ENCODE results near the gene C11orf54.

C11orf54 gene

DNA sequence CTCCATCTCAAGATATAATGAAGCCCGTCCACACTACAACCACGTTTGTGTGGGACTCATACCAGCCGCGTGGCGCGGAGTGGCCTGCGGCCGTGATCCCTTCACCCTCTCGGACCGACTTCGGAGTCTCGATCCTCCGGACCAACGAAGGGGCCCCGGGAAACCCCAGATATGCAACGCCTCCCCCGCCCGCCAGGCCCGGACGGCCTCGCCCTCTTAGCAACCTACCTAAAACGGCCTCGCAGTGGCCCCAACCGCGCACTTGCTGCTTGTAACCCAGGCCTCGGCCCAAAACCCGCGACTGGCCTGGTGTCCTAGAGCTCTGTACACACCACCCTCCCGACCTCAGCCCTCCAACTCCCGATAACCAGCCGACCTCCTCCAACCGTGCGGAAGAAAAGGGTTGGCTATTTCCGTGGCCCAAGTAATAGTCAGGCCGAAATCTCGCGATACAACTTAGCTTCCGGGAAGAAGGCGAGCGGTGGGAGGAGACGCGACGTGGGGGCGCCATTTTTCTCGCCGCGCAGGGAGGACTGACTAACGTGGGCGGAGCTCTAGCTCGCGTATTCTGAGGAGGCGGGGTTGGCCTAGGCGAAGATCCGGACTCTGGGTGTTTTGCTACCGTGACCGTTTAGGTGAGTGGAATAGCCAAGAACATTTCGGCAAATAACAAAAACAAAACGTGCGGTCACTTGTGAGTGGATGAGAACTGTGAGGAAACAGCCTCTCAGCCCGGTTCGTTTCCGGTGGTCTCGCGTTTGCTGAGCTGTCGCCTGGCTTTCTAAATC is at the start of gene C11orf54, which contains the start of gene TAF1D:
TSS of gene C11orf54 (plus strand) at position 579 of the 788 bp plus-strand sequence. CDS start 5,722 bp downstream, outside the sequence.
TSS of gene TAF1D (minus strand) at position 402 of the 788 bp plus-strand sequence. CDS start 2,191 bp downstream, outside the sequence.
- DNase-seq, result peak; percentile 96

DNA sequence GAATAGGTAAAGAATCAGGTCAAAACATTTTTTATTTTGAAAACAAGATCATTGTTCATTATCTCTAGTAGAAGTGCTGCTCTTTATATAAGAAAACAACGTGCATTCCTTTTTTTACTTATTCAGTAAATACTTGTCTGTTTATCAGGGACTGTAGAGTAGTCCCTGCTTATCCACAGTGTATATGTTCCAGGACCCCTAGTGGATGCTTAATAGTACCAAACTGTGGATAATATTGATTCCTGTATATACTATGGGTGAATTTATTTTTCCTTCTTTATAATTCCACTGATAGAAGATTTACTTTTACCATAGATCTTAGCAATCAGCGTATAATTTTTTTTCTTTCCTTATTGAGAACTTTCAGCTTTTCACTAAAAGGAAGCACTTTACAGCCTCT is 47.4 kb upstream of the C11orf54 start:
- no peak for DNase-seq

DNA sequence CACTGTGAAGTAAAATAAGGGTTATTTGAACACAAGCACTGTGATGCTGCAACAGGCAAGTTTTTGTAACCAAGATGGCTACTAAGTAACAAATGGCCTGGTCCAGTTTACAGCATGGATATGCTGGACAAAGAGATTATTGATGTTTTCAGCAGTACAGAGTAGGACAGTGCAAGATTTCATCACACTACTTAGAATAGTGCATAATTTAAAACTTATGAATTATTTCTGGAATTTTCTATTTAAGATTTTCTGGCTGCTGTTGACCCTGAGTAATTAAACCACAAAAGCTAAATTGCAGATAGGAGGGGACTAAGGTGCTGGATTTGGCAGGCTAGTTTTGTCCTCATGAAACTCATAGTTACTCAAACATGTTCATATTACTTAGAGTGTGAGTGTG is 46.9 kb upstream of the C11orf54 start:
- no peak for DNase-seq

DNA sequence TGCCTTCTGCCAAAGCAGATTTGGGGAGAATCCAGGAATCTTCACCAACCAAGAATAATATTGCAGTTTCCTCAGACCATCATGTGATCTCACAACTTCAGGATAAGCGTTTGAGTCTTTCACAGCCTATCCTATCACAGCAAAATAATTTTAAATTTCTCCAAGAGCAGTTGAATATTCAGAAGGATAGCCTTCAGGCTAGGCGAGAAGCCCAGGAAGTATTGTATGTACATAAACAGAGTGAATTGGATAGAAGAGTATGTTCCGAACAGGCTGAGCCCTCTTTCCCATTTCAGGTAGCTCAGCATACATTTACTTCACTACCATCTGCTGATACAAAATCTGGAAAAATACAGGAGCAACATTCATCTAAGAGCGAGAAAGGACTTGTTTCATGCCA is 43.9 kb upstream of the C11orf54 start:
- DNase-seq, result no peak

DNA sequence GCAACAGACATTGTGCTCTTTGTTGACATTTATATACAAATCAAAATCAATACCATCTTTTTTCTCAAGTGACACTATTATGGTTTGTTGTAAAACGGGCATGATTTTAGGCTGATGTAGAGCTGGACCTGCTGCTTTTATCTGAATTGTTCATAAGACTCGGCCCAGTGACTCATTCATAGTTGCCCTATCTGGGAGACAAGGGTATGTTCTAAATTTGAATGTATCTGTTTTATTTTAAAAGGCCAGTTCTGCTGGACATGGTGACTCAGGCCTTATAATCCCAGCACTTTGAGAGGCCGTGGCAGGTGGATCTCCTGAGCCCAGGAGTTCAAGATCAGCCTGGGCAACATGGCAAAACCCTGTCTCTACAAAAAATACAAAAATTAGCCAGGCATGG is 40.6 kb upstream of the C11orf54 start:
- no peak for DNase-seq

DNA sequence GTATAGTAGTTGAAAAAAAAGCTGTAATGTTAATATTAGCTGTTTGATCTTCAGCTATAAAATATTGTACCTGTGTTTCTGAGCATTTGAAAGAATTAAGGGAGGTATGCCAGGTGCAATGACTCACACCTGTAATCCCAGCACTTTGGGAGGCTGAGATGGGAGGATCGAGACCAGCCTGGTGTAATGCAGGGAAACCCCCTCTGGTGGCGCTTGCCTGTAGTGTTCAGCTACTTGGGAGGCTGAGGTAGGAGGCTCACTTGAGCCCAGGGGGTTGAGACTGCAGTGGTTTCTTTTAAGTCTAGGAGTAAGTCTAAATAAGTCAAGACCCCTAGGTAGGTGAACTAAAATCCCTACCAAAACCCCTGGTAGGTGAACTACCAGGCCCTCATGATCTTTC is 37.2 kb upstream of the C11orf54 start:
- no peak for DNase-seq

DNA sequence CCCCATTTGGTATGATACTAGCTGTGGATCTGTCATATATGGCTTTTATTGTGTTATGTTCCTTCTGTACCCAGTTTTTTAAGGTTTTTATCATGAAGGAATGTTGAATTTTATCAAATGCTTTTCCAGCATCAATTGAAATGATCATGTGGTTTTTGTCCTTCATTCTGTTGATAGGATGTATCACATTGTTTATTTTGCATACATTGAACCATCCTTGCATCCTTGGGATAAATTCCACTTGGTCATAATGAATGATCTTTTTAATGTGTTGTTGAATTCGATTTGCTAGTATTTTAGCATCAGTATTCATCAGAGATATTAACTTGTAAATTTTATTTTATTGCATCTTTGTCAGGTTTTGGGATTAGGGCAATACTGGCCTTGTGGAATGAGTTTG is 31.2 kb upstream of the C11orf54 start:
- DNase-seq, result no peak

DNA sequence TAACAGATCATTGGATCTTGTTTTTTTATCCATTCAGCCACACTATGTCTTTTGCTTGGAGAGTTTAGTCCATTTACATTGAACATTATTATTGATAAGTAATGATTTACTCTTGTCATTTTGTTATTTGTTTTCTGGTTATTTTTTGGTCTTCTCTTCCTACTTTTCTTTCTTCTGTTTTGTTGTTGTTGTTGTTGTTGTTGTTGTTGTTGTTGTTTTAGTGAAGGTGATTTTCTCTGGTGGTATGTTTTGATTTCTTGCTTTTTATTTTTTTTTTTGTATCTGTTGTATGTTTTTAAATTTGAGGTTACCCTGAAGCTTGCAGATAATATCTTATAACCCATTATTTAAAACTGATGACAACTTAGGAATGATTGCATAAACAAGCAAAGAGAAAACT is 28.8 kb upstream of the C11orf54 start:
- no peak for DNase-seq

DNA sequence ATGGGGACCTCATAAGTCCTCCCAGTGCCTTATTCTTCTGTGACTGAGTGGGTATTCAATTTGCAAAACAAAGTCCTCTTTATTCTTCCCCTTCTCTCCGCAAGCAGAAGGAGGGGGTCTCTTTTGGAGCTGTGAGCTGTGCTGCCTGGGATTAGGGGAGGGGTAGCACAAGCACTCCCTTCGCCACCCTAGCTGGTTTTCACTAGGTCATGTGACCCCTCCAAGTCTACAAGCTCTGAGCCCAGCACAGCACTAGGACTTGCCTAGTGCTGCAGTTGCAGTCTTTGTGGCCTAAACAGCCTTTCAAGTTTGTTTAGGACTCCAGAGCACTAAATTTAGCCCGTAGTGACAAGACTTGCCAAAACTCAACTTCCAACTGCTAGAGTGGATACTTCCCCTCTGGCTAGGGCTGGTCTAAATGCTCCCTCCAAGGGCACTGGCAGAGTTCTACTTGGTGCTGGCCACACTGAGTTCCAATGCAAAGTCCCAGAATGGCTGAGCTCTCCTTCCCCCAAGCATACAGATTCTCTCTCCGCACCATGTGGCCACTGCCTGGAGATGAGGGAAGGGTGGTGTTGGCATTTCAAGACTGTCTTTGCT is 25.6 kb upstream of the C11orf54 start:
- DNase-seq, result no peak

DNA sequence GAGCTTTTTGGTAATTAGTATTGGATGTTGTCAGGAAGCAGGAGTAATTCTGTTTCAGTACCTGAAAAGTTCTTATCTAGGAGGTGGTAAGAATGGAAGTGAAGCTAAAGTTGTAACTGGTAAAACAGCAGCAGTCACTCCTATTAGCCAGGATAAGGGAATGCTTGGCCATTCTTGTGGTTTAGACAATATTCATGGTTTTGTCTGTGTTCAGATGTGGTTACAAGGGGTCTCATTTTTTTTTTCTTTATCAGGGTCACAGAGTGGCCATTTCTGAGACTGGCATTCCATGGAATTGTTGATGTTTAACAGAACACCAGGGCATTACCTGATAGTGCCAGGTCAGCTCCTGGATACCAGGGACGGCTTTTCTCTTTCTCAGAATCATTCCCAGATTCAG is 24.0 kb upstream of the C11orf54 start:
- DNase-seq, result no peak

DNA sequence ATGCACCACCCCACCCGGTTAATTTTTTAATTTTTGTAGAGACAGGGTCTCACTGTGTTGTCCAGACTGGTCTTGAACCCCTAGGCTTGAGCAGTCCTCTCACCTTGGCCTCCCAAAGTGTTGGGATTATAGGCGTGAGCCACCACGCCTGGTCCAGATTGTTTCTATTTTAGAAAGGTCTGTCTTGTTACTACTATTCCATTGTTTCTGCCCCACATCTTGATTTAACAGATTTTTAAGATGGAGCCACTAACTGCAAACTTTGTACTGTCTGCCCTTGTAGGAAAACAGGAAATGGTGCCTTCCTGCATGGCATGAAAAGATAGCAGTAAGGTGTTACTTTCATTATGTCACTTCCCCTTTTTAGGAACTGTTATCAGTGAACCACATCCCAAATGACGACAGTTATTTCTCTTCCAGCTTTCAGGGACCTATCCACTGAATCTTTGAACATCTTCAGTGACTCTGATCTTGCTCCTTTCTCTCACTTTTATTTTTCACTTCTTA is 23.4 kb upstream of the C11orf54 start:
- no peak for DNase-seq

DNA sequence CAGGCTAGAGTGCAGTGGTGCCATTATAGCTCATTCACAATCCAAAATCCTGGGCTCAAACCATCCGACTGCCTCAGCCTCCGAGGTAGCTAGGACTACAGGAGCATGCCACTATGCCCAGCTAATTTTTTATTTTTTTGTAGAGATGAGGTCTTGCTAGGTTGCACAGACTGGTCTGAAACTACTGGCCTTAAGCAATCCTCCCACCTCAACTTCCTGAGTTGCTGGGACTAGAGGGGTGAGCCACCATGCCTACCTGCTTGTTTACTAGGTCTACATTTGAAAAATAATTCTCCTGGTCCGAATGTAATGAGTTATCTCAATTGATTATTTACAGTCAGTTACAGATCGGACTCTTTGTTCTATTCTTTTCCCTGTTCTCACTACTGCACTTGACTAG is 22.2 kb upstream of the C11orf54 start:
- DNase-seq, result no peak

DNA sequence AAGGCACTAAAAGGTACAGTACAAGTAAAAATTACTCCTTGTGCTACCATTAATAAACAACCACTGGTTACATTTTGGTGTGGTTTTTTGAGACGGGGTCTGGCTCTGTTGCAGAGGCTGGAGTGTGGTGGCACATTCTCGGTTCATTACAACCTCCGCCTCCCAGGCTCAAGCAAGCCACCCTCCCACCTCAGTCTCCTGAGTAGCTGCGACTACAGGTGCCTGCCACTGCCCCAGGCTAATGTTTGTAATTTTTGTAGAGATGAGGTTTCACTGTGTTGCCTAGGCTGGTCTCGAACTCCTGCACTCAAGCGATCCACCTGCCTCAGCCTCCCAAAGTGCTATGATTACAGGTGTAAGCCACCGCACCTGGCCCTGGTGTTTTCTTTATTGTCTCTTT is 20.9 kb upstream of the C11orf54 start:
- DNase-seq, result no peak

DNA sequence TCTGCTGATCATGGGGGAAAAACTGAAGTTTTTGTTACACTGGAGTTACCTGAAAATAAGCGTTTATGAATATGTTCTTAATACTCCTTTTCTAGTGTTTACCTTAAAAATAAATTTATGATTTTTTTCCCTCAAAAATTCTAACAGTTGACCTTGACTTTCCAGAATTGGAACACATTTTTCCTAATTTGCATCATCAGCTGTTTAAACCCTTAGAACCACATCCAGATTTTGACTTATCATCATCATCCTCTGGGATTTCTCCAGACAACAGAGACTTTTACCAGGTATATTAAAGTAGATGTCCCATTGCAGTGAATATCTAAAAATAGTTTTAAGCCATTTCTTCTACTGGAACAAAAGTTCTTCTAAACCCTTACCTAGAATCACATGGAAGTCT is 17.4 kb upstream of the C11orf54 start:
- DNase-seq, result no peak

DNA sequence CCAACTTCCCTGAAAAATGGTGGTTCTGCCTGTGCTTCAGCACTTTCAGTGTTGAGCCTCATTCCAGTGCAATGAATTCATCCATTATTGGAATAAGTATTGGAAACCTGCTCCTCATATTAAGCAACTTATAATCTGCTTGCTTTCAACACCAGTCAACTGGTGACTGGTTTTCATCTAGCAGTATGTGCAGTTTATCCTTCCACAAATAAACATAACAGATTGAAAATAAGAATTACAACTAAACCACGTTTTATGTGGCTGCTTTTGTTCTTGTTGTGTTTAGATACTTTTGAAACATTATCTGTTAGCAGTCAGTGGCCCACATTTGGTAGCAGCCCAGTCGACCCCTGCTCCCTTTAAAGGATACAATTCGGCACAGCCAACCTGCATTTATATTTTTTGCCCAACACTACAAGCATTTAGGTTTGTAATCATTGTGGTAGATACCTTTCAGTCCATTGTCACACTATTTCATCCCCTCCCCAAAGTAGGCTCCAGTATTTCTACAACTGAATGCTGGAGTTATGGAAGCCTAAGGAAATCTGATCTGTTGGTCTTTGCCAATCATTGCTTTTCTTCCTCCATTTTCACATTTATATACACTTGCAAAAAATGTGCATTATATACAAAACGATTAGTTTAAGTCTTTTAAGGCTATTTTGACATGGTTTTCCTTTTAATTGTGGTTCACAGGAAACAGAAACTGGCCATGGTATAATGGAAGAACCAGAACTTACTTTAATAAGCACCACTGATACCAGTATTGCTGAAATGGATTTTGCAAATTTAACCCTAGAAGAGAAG is 13.3 kb upstream of the C11orf54 start:
- no peak for DNase-seq

DNA sequence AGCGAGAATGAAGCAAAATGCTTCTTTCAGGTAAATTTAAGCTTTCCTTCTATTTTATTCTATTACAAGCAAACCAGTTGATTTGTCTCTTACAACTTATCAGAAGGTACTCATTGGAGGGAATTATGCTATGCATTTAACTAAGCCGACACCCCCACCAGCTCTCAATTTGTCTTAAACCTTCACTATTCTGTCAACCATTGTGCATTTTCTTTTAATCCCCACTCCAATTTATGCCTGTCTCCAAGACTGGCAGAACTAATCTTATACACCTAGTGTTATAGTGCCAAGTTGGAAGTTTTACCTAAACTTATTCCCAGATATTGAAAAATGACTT is 12.7 kb upstream of the C11orf54 start:
- DNase-seq, result no peak

DNA sequence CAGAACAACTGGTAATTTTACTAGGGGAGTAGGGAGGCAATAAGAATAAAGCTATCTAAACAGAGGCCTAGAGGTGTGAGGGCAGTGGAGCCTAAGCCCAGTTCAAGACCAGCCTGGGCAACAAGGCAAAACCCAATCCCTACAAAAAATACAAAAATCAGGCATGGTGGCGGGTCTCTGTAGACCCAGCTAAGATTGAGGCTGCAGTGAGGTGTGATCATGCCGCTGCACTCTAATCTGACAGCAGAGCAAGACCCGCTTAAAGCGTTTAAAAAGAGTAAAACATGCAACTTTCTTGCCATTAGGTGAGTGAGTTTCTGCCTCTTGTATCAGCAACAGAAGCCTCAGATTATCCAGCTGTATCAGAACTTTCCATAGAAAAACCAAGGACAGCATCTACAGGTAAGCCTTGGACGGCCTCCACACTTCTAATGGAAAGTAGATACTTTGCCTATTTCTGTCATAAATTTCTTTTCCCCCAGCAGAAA is 12.3 kb upstream of the C11orf54 start:
- no peak for DNase-seq

DNA sequence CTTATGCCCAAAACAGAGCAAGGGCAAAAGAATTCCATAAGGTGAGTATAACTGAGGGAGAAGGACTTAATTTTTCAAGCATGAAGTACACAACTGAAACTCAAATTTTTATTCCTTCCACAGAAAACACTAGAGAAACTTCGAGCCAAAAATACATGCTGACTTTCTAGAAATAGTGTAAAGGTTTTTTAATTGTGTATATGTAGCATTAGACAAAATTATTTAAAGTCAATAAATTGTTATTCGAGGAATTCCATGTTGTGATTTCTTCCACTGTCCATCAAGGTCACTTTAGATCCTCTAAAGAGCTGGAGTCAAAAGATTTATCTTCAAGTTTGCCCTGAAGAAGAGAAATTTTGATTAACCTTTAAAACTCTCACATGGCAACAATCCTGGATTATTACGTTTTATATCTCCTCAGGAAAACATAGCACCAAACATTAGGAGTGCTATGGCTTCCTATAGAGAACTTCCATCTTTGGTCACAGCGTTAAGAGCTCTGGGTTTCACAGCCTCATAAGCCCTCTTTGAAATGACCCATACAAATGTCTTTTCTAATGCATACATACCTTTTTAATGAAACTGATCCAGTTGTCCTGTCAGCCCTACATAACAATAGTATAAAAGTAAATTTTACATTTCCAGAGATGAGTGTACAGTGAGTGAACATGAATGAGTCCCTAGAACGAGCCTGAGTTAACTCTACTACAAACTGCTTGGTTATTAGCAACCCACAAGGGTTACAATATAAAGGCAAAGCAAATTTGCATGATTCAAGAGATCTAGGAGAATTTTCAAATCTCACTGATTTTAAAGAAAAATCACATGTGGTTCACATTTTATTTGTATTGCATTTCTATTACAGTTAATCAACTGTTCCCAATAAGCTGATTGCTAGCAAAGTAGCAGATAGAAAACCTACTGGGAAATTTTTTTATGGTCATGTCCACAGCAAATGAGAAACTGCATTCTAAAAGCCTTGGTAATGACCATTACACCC is 11.1 kb upstream of the C11orf54 start:
- DNase-seq, result no peak

DNA sequence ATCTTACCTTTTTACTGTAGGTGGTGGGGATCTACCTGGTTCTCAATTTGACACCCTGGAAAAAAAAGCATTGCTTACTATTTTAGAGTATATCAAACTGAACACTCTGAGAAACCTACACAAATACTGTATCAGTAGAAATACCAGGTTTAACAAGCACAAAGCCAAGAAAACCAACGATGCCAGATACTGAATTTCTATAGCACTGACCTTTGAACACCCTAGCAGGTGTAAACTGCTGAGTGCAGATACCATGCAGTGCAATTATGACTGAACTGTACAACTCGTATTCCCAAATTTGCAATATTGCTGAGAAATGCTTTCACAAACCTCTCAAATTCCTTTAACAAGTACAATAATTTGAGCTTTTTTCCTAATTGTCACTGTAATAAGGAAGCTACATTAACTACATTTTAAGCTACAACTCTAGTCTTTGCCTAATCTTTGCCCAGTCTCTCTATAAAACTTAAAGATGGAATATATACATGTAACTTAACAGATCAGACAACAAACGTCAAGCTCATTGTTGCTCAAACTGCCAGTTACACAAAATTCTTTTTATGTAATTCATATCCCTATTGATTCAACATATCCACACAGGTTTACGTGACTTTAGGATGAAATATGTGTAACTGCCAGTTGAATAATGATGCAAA is 9.1 kb upstream of the C11orf54 start:
- no peak for DNase-seq

DNA sequence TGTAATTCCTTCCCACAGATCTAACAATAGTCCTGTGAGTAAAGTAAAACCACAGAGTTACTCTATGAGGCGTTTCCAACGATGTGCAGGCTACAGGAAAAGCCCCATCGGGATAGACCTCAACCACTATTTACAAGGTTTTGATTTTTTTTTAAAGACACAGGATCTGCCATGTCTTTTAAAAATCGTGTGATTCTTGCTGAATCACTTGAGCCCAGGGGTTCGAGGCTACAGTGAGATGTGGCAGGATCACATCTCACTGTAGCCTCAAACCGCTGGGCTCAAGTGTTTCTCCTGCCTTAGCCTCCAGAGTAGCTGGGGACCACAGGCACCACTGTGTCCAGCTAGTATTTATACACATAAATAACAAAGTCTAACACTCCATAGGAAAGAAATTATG is 8.0 kb upstream of the C11orf54 start:
- no peak for DNase-seq

DNA sequence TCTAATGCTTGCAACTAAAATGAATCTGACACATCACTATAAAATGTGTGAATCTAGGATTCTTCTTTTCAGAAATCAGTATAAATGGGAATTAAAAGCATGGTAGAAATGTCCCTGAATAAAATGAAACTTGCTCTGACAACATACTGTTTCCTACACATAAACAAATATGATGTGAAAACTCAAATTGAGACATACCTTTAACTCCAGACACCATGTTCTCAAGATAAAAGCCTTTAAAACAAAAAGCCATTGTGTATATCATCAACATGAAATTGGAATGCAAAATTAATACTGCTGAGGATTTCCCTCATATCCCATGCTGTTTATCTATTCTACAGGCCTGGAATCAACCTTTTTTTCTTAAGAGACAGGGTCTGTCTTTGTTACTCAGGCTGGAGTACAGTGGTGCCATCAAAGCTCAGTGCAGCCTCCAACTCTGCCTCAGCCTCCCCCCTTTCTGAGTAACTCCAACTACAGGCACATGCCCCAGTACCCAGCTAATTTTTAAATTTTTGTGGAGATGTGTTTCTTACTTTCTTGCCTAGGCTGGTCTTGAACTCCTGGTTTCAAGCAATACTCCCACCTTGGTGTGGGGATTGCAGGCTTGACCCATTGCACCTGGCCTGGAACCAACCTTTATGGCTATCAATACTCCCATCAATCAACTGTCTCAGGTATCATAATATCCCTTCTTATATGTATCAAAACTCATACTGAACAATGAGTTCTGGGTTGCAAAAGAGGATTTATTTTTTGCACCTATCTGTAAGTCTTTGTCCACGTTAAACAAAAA is 6.8 kb upstream of the C11orf54 start:
- no peak for DNase-seq
